GM21825 (cell line): ENCODE data around the gene FOXC1.

Experiments
- ATAC-seq: cut with Tn5 transposase; IDR thresholded peaks from one replicate; pipeline ENCODE4 v1.9.1; 2021; ENCODE audit warnings: mild to moderate bottlenecking, moderate library complexity; ENCODE audit not compliant: unreplicated experiment

Gene FOXC1

DNA sequence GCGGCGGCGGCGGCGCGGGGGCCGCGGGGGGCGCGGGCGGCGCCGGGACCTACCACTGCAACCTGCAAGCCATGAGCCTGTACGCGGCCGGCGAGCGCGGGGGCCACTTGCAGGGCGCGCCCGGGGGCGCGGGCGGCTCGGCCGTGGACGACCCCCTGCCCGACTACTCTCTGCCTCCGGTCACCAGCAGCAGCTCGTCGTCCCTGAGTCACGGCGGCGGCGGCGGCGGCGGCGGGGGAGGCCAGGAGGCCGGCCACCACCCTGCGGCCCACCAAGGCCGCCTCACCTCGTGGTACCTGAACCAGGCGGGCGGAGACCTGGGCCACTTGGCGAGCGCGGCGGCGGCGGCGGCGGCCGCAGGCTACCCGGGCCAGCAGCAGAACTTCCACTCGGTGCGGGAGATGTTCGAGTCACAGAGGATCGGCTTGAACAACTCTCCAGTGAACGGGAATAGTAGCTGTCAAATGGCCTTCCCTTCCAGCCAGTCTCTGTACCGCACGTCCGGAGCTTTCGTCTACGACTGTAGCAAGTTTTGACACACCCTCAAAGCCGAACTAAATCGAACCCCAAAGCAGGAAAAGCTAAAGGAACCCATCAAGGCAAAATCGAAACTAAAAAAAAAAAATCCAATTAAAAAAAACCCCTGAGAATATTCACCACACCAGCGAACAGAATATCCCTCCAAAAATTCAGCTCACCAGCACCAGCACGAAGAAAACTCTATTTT, 2.0 kb downstream of the FOXC1 start:
- ATAC-seq, result no peak

DNA sequence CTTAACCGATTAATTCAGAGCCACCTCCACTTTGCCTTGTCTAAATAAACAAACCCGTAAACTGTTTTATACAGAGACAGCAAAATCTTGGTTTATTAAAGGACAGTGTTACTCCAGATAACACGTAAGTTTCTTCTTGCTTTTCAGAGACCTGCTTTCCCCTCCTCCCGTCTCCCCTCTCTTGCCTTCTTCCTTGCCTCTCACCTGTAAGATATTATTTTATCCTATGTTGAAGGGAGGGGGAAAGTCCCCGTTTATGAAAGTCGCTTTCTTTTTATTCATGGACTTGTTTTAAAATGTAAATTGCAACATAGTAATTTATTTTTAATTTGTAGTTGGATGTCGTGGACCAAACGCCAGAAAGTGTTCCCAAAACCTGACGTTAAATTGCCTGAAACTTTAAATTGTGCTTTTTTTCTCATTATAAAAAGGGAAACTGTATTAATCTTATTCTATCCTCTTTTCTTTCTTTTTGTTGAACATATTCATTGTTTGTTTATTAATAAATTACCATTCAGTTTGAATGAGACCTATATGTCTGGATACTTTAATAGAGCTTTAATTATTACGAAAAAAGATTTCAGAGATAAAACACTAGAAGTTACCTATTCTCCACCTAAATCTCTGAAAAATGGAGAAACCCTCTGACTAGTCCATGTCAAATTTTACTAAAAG, 2.7 kb downstream of the FOXC1 start:
- ATAC-seq, result no peak

DNA sequence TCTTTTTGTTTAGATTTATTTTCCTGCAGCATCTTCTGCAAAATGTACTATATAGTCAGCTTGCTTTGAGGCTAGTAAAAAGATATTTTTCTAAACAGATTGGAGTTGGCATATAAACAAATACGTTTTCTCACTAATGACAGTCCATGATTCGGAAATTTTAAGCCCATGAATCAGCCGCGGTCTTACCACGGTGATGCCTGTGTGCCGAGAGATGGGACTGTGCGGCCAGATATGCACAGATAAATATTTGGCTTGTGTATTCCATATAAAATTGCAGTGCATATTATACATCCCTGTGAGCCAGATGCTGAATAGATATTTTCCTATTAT, 3.2 kb downstream of the FOXC1 start:
- no peak for ATAC-seq

DNA sequence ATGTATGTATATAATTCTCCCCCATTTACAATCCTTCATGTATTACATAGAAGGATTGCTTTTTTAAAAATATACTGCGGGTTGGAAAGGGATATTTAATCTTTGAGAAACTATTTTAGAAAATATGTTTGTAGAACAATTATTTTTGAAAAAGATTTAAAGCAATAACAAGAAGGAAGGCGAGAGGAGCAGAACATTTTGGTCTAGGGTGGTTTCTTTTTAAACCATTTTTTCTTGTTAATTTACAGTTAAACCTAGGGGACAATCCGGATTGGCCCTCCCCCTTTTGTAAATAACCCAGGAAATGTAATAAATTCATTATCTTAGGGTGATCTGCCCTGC, 3.6 kb downstream of the FOXC1 start:
- no peak for ATAC-seq

DNA sequence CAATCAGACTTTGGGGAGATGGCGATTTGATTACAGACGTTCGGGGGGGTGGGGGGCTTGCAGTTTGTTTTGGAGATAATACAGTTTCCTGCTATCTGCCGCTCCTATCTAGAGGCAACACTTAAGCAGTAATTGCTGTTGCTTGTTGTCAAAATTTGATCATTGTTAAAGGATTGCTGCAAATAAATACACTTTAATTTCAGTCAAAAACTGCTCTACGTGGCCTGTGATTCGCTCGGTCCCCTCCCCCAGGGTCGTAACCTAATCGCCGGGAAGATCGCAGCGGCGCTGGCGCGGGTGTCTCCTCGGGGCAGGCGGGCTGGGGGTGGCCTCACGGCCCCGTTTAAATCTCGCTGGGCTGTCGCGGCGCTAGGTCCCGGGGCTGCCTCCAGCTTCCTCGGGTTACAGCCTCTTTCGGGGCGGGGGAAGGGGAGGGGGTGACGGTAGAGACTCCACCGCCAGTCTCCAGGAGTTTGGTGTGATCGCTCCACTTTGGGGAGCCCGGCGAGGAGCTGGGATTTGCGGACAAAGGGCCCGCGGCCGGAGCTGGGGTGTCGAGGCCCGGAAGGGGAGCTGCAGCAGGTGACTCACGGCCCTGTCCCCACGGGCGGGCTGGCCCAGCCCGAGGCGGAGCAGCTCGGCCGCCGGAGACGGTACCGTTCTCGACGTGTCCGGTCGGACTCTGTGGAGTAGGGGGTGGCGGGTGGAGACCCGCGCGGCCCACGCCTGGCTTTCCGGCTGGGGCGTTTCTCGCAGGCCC, 4.2 kb downstream of the FOXC1 start:
- ATAC-seq, result no peak

DNA sequence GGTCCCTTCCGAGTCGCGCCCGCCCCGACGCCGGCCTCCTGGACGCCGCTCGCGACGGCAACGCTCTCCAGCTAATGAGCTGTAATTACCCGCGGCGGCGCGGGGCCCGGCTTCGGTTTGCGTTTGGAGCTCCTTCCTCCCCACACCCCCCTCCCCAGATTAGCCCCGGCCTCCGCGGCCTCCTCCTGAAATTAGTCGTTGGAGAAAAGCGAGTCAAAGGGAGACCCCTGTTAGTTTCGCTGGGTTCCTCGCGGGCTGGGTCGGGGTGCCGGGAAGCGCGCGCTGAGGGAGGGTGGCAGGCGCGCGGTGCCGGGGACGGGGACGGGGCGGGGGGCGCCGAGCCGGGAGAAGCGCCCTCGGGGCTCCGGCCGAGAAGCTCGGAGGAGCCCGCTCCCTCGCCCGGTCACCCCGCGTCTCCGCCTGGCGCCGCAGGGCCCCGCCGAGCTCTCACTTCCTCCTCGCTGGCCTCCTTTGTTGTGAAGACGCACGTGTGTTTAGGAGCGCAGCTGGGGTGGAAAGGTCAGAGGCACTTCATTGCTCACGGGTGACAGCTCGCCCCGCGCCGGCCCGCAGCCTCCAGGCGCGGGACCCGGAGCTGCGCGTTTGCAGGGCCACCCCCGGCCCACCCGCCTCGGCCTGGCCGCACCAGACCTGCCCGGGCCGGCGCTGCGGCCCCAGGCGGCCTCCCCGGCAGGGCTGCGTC, 4.9 kb downstream of the FOXC1 start:
- ATAC-seq, result no peak

DNA sequence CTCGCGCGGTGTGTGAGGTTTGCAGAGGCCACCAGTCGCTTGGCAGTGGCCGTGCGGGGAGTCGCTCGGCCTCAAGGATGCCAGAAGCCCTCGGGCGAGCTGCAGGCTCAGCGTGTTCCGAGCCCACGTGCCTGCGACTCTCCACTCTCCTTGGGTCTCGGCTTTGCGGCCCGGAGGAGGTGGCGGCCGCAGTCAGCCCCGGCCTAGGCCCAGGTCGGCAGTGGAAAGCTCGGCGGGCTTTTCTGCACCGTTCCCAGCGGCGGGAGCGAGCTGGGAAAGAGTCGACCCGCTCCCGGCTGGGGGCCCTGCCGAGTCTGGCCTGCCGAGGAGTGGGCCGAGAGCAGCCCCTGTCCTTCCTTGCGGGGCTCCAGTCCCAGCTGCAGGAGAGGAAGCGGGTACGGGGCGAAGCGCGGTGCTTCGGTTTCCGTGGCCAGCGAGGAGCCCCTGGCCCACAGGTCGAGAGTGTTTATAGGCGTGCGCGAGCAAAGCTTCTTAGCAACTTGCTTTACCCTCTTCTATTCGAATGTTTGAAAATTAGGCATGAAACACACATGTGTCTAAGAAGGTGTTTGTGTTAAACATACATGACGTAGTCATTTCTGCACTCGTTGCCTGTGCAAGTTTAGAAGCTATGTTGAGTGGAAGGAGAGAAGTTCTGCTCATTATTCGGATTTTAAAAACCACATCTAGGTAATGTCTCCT, 5.6 kb downstream of the FOXC1 start:
- ATAC-seq, result no peak

DNA sequence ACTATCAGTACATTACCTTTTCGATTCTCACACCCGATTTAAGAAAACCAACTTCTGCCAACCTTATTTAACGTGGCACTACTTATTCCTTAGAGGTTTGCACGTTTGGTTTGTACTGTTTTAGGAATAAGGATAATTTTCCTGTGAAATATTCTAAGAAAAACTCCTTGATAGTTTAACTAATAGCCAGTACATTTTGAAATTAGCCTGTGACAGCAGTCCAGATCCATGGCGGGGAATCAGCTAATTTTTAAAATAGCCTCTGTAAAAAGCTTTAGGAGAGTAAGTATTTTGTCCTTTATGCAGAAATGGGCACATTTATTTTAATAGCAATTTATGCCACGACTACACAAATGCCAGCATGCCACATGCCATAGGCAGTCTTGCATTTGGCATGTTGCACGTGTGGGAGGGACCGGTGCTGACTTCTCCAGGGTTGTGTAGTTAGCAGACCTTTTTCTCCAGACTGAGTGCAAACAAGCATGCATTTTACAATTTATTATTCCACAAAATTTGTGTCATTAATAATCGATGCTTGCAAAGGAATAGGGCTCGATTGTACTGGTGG, 6.2 kb downstream of the FOXC1 start:
- ATAC-seq, result no peak

DNA sequence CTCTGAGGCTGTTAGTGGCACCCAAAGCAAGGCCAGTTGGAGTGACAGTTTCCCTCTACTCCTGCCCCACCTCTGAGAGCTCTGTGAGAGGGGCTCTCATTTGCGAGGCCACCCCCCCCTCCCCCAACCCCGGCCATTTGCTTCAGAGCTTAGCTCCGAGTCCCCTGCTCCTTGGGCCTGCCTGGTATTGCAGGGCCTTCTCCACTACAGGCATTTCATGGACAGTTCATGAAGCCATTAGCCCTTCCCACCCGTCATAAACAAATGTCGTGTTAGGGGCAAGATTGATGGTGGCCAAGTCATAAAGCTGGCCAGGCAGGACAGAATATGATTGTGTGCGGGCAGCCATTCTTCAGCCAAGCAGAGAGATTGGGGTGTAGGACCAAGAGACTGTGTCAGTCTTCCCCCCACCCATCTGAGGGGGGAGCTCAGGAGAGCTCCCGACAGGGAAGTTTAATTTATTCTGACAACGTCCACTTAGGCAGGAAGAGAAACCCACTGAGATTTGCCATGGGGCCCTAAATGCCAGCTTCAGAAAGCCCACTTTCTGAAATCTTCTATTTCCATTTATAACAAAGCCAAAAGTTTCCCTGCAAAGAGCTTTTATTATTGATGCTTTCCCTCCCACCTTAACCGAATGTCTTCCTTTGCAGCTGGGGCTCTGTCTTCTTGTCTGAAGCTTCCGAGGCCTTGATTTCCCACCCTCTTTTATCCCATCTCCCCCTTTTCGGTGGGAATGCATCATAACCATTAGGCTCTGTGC, 7.2 kb downstream of the FOXC1 start:
- no peak for ATAC-seq

DNA sequence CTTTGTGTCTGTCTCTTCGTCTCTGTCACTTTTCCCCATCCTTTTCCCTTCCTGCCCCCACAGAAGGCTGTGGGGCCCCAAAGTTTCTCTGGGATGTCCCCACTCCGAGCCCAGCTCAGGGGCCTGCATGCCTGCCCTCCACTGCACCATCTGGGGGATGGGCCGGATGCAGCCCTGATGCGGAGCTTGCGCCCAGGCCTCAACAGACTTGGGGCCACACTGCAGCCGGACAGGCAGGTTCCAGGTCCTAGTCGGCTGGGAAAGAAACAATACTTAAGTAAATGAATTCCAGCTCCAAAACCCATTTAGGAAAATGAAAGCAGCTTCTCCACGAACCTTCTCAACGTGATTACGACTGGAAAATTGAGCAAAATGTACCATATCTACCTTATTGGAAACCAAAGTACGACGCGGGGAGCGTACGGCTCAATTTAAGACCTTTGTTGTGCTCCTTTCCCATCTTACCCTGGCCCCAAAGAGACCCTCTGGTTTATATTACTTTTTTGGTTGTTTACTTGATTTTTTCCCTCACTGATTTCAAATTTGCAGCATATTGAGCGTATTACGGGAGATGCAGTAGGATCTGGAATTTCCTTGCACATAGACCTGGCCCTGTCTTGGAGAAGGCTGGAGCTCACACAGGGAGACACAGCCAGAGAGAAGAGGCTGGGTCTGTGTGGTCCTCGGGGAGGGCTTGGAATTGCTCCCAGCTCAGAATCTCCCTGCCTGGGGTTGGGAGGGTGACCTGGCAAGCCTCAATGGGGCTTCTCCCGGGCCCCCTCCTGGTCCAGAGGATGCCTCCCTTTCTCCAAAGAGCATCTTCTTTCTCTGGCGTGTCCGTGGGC, 8.0 kb downstream of the FOXC1 start:
- ATAC-seq, result no peak

DNA sequence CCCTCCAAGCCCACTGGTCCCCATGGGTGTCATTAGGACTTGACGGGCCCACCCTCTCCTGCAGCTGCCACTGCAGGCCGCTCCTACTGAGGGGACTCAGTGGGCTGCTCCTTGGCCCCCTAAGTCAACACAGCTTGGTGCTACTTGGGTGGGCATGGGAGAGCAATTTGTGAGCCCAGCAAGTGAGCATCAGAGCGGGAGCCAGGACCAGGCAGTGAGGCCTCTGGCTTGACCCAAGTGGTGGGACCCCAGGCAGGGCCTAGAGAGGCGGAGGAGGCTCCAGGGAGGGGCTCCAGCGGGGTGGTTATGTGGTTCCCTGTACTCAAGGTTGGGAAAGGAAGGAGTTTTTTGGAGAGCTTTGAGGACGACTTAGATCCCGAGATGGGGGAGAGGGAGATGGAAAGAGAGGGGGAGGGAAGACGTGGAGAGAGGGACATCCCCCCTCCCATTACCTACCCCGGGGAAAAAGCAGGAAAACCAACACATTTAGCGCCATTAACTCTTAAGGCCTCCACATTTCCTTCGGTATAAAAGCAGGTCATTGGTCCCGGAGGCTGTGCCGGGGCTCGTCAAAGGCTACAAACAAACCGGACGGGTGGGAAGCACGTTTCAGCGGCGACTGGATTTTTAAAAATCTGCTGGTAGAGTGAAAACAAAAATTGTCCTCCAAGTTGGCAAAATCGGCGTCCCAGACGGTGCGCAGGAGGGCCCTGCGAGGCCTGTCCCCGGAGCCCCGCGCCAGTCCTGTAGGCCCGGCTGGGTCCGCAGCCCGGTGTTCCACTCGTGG, 8.8 kb downstream of the FOXC1 start:
- ATAC-seq, result no peak

DNA sequence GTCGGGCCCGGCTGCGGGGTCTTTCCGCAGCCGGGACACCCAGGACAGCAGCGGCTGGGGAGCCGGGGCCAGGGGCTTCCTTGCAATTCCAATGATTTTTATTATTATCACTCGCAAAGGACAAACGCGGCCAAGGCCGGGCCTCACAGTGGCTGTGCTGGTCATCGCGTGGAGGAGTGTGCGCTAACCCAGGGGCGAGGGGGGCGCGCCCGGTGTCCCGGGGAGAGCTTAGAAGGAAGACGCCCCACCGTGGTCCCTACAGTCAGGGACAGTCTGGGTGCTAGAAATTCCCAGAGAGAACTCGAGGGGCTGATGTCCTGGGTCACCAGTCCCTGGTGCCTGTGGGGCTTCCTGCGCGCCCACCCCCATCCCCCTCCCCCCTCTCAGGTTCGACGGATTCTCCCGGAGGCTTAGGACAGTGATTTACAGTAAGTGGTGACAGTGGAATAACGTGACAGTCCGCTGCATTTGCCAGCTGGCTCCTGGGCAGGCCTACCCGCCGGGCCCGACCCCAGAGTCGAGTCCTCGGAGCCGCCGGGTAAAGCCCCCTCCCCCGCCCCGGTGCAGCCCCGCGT, 9.5 kb downstream of the FOXC1 start:
- ATAC-seq, result no peak

DNA sequence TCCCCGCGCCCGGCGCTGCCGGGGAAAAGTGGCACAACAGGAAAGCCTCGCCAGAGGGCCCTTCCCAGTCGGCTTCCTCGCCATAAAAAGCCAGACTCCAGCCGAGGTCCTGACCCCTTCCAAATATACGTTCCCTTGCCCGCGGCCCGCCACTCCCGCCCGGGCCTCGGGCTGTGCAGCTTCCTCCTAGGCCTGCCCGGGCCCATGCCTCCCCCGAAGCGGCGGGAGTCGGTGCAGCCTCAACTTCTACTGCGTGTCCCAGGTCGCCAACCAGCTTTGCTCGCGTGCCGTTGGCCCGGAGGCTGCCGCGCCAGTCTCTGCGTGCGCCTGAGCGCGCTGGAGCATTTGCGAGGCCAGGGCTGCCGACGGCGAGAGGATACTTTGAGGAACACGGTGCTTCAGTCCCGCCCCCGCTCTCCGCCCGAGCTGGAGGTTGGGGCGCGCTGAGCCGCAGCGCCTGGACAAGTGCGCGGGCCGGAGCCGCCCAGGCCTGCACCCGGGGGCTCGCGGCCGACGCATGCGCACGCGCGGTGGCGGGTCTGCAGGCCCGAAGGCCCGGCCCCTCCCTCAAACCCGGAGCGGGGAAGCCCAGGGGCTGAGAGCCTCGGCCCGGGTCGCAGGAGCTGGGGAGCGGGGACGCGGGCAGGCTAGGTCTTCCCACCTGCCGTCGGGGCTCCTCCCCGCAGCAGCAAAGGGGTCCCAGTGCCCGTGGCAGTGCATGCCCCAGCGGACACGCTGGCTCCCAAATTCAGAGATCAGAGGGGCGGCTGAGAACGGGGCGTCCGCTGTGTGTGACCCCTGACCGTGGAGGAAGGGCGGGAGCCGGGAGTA, 10.2 kb downstream of the FOXC1 start:
- ATAC-seq, result no peak

DNA sequence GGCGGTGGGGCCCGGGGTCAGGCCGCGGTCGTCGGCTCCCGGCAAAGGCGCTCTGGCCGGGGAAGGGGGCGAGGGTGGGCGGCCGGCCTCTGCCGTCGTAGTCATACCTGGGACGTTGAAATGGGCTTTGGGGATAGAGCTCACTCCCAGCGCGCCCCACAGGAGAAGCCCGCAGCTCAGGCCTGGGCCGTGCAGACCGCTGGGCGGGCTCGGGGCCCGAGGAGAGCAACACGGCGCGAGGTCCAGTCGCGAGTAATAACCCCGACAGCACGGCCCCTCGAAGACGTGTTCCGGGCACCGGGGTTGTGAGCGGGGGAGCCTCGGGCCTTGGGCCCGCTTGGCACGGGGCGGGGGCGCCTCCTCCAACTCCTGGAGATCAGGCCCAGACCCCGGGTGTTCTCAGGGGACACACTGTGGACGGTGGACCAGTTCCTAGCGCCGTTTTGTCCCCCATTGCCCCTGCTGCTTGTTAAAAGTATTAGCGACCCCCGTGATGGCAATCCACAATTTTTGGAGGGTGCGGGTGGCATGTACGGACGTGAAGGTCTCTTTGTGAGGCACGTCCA, 10.9 kb downstream of the FOXC1 start:
- no peak for ATAC-seq

DNA sequence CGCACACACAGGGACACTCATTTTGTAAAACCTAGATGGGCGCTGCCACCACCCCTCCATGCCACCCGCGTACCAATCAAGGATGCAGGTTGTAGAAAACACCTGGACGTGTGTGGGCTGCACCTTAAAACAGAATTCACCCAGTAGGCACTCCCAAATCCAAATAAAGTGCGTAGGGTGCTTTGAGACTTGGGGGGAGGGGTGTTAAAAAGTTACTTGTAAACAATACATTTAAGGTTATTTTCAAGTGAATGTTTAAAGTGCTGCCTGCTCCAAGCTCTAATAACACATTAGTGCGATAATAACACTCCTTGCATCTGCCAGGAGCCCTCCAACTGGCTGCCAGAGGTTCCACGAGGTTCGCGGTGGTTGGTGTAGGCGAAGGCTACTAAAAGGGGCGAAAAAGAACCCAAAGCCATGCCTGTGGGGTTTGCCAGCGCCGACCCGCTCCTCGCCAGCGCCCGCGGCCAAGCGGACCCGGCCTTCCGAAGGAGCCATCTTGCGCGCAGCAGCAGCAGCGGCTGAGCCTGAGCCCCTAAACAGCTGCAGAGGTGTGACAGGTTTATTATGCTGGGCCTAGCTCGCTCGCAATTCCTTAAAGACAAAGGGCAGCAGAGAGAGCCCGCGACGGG, 11.5 kb downstream of the FOXC1 start:
- ATAC-seq, result no peak

DNA sequence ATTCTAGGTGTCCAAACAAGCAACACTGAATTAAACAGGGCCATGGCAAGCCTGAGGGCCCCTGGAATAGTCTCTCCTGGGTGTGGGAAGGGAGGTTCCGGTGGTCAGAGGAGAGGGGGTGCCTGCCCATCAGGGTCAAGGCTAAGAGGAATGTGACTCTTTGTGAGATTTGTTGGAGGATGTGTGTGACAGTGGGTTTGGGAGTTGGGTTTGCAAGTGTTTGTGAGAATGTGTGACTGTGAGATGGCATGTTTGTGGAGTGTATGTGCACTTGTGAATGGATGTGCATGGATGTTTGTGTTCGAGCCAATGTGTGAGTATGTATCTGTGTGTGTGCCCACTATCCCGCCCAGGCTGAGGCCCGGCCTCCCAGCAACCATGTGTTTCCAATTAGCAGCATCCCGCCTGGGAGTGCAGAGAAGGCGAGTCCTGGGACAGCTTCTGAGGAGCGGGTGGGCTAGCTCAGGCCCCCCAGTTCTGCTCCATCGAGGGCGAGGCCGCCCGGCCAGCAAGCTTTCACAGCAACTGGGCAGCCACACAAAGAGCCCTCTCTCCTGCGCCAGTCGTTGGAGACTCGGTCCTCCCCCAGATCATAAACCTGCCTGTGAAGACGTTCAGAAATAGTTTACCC, 12.6 kb downstream of the FOXC1 start:
- ATAC-seq, result no peak
